Colonic mucosa (tissue), 4 donors: ENCODE results near the gene PALB2. TPM values are rescaled to one million over a fixed set of nuclear protein-coding genes. Genes with fewer than 3 reads are reported as not detected.
A peak's percentile ranks its signal among the peaks of the same experiment; 100 is the strongest.
"Not testable (repeated sequence)": the region's sequence is repeated elsewhere in the genome, so short reads cannot be mapped to it uniquely, and the experiment has no call there.

Experiments used
- DNase-seq: peaks from one replicate; pipeline ENCODE4 v3.0.0-alpha.2; 2020
- H3K27ac ChIP-seq: fragments of 200-600 bp; one replicate; pipeline ENCODE4 v1.8.0; 2021
- H3K27me3 ChIP-seq: fragments of 200-600 bp; one replicate; pipeline ENCODE4 v1.8.0; 2021
- H3K36me3 ChIP-seq: fragments of 200-600 bp; one replicate; pipeline ENCODE4 v1.8.0; 2021
- H3K4me1 ChIP-seq: fragments of 200-600 bp; one replicate; pipeline ENCODE4 v1.8.0; 2021; ENCODE audit warnings: mild to moderate bottlenecking
- H3K4me3 ChIP-seq: fragments of 200-600 bp; one replicate; pipeline ENCODE4 v1.8.0; 2021
- H3K9ac ChIP-seq, 2 donors: one replicate each; pipeline ENCODE4 v1.7.0; 2013; ENCODE audit warnings: control low read depth in 2 of 2, low read depth in 2 of 2, low read length in 2 of 2
- H3K9me3 ChIP-seq: fragments of 200-600 bp; one replicate; pipeline ENCODE4 v1.8.0; 2021
- intact Hi-C: fragments of 100-400 bp; cut with DNase I; formaldehyde crosslinking; loops from one replicate; pipeline ENCODE4 v1.14.1; 2022
- total RNA-seq, 2 donors: library from RNA; stranded (reverse); fragmentation: NEBNext Ultra II Directional in 1 of 2; extraction: Animal tissue kit (Norgen Biotek cat#: 25700) in 1 of 2; gene quantifications; one replicate each; pipeline ENCODE4 v1.2.1, GENCODE V29; 2021
- TF ChIP-seq, protein P1 (sequence below): fragments of 200-600 bp; IDR thresholded peaks from one replicate; pipeline ENCODE4 v1.8.0; 2022; ENCODE audit warnings: antibody characterized with exemption, mild to moderate bottlenecking
- donor health status: healthy.
- donor health status: DM: no; HTN: no; CAD: no.
- donor health status: DM: no; HTN: no; CAD: no.

The PALB2 gene
- total RNA-seq, 2 donors from 2014 or later, result 8.2 to 13.3 TPM

DNA sequence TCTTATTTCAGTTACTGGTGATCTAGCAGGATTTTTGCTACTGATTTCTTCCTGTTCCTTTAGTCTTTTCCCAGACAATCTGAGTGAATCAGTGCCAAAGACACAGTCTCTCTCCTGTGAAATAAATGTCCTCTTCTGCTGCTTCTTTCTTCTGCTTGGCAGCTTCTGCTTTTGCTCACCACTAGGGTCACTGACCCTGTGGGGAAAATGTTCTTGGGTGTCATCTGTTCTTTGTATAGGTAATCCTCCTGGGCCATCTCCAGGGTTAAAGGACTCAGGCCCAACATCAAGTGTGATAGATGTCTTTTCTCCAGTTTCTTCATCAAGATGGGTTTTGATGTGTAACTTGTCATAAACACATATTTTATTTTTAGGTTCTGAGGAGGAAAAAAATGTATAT, 5.2 kb downstream of the PALB2 start:
- TF ChIP-seq, protein P1, sequence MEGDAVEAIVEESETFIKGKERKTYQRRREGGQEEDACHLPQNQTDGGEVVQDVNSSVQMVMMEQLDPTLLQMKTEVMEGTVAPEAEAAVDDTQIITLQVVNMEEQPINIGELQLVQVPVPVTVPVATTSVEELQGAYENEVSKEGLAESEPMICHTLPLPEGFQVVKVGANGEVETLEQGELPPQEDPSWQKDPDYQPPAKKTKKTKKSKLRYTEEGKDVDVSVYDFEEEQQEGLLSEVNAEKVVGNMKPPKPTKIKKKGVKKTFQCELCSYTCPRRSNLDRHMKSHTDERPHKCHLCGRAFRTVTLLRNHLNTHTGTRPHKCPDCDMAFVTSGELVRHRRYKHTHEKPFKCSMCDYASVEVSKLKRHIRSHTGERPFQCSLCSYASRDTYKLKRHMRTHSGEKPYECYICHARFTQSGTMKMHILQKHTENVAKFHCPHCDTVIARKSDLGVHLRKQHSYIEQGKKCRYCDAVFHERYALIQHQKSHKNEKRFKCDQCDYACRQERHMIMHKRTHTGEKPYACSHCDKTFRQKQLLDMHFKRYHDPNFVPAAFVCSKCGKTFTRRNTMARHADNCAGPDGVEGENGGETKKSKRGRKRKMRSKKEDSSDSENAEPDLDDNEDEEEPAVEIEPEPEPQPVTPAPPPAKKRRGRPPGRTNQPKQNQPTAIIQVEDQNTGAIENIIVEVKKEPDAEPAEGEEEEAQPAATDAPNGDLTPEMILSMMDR, result no peak
- no peaks in the 10 kb centered on the region for H3K9me3 ChIP-seq
- peaks cover 3% of the 10 kb centered on the region for H3K4me1 ChIP-seq
- H3K9ac ChIP-seq, result no peak overlapping the region
- H3K27ac ChIP-seq, result no peak overlapping the region
- no peak for DNase-seq
- H3K27me3 ChIP-seq, result no peaks in the 10 kb centered on the region
- intact Hi-C loops, result no loop called here
- H3K36me3 ChIP-seq, result no peaks in the 10 kb centered on the region
- no peak overlapping the region for H3K4me3 ChIP-seq

DNA sequence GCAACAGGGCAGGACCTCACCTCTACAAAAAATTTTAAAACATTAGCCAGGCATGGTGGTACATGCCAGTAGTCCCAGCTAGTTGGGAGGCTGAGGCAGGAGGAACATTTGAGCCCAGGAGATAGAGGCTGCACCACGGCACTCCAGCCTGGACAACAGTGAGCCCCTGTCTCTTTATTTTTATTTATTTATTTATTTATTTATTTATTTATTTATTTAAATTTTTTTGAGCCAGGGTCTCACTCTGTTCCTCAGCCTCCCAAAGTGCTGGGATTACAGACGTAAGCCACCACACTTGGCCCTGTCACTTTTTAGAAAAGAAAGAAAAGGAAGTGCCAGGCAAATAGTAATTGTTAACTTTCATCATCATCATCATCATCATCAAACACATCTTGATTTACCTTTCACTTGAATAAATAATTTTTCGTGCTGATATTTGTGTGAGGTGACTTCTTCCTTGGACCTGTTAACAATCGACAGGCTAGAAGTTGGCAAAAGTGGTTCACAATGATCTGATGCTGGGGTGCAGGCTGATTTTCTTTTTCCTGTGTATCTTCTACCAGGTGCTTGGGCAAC, 6.6 kb downstream of the PALB2 start:
- intact Hi-C loops, result no loop called here
- no peaks in the 10 kb centered on the region for H3K4me1 ChIP-seq
- no peak for DNase-seq

GRCh38 chr16:23631874-23632273, 9.2 kb downstream of the PALB2 start:
- H3K36me3 ChIP-seq, H3K4me1 ChIP-seq, H3K27ac ChIP-seq, H3K27me3 ChIP-seq, H3K9ac ChIP-seq, DNase-seq, H3K4me3 ChIP-seq, H3K9me3 ChIP-seq, intact Hi-C loops: not testable (repeated sequence)

More for the DNA sequence above, 6.6 kb downstream of the PALB2 start:
- no peak overlapping the region for H3K4me3 ChIP-seq
- peaks cover 3% of the 10 kb centered on the region for H3K36me3 ChIP-seq
- no peak overlapping the region for H3K9ac ChIP-seq
- no peak overlapping the region for H3K27ac ChIP-seq
- no peaks in the 10 kb centered on the region for H3K9me3 ChIP-seq
- no peaks in the 10 kb centered on the region for H3K27me3 ChIP-seq
- TF ChIP-seq, protein P1, result no peak

- Histone ChIP-seq H3K36me3 (peaks cover 8% of the 10 kb centered on the region), H3K4me3 (no peak overlapping the region), H3K27ac (no peak overlapping the region), H3K9ac (no peak overlapping the region), H3K9me3 (no peaks in the 10 kb centered on the region), H3K27me3 (no peaks in the 10 kb centered on the region), H3K4me1 (no peaks in the 10 kb centered on the region)
- TF ChIP-seq, protein P1, result no peak
- DNase-seq, result no peak
- intact Hi-C loops, result no loop called here
Measured at GRCh38 chr16:23629516-23629915, 11.6 kb downstream of the PALB2 start.

DNA sequence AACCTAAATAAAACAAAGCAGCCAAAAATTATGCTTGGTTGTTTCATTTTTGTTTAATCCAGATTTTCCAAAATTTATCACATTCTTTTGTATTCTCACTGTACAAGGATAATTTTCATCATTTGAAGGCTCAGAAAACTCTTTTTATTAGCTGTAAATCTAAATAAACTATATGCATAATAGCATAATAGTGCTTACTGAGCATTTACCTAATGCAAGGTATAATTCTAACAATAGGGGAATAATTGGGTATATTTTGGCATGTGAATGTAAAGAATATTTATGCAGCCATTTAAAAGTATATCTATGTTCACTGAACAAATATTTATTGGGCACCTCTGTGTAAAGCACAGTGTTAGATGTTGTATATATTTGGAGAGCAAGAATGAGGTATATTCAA, 17.0 kb downstream of the PALB2 start:
- Histone ChIP-seq H3K4me1 (no peaks in the 10 kb centered on the region), H3K27me3 (no peaks in the 10 kb centered on the region), H3K9ac (no peak overlapping the region), H3K27ac (no peak overlapping the region), H3K4me3 (no peak overlapping the region), H3K9me3 (no peaks in the 10 kb centered on the region), H3K36me3 (peaks cover 1% of the 10 kb centered on the region)
- intact Hi-C loops, result no loop called here
- TF ChIP-seq, protein P1, result no peak
- DNase-seq, result no peak

GRCh38 chr16:23615805-23616204, 25.3 kb downstream of the PALB2 start:
- Histone ChIP-seq H3K36me3 (no peaks in the 10 kb centered on the region), H3K9me3 (no peaks in the 10 kb centered on the region), H3K4me3 (no peak overlapping the region), H3K4me1 (no peaks in the 10 kb centered on the region), H3K9ac (no peak overlapping the region), H3K27me3 (no peaks in the 10 kb centered on the region), H3K27ac (peak overlapping the region; percentile 12)
- peak; percentile 23 for DNase-seq
- intact Hi-C loops, result no loop called here
- TF ChIP-seq, protein P1, result no peak
